ENCODE results near the gene SNAPC4.

DNA sequence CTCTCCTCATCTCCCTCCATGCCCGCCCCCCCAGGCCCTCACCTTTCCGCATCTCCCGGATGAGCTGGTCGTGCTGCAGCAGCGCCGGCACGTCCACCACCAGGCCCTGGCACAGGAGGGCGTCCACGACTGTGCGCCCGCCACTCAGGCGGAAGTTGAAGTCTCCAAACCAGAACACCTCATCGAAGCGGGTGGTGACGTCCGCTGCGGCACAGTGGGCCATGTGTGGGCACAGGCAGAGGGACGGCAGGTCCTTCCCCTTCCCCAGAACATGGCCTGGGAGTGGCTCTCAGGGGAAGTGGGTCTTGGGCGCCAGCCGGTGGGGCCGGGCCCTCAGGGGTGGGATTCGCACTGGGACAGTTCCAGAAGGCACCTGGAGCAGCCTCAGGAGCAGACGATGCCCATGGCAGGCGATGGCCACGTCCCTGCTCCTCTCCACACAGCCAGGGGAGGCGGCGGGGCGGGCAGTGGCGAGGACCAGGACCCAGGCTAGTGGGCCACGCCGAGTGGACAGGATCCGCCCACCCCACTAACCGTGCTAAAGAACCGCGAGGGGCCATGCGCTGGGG, 31.9 kb upstream of the SNAPC4 start:
- TF ChIP-seq POLR2AphosphoS5 (IDR thresholded peaks at IDR 0.05; ENCODE audit: low read depth, low read length) = no peak
- TF ChIP-seq TAF1 (IDR thresholded peaks at IDR 0.05; ENCODE audit: borderline replicate concordance, insufficient read depth, low read length) = no peak
- TF ChIP-seq, protein P1, sequence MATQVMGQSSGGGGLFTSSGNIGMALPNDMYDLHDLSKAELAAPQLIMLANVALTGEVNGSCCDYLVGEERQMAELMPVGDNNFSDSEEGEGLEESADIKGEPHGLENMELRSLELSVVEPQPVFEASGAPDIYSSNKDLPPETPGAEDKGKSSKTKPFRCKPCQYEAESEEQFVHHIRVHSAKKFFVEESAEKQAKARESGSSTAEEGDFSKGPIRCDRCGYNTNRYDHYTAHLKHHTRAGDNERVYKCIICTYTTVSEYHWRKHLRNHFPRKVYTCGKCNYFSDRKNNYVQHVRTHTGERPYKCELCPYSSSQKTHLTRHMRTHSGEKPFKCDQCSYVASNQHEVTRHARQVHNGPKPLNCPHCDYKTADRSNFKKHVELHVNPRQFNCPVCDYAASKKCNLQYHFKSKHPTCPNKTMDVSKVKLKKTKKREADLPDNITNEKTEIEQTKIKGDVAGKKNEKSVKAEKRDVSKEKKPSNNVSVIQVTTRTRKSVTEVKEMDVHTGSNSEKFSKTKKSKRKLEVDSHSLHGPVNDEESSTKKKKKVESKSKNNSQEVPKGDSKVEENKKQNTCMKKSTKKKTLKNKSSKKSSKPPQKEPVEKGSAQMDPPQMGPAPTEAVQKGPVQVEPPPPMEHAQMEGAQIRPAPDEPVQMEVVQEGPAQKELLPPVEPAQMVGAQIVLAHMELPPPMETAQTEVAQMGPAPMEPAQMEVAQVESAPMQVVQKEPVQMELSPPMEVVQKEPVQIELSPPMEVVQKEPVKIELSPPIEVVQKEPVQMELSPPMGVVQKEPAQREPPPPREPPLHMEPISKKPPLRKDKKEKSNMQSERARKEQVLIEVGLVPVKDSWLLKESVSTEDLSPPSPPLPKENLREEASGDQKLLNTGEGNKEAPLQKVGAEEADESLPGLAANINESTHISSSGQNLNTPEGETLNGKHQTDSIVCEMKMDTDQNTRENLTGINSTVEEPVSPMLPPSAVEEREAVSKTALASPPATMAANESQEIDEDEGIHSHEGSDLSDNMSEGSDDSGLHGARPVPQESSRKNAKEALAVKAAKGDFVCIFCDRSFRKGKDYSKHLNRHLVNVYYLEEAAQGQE (IDR thresholded peaks at IDR 0.05; ENCODE audit: insufficient read depth in 1 of 2, low read depth in 2 of 2, low read length in 2 of 2) = no peak
- TF ChIP-seq SIN3A (IDR thresholded peaks at IDR 0.05; ENCODE audit: borderline replicate concordance, insufficient read depth, low read length) = no peak
- TF ChIP-seq FOXP2 (optimal IDR thresholded peaks at IDR 0.05; ENCODE audit: borderline replicate concordance, extremely low read depth, extremely low read length, insufficient read depth) = no peak
